GM19240 (cell line): ENCODE measurements around the gene TMEM178A.
"Not testable (repeated sequence)": the region's sequence is repeated elsewhere in the genome, so short reads cannot be mapped to it uniquely, and the experiment has no call there.

ENCODE experiments used
- DNase-seq: peaks from one replicate; pipeline ENCODE4 v3.0.0; 2011; ENCODE audit warnings: low spot score; ENCODE audit not compliant: insufficient read length

The TMEM178A gene

GRCh38 chr2:39665811-39666490 is at the start of gene TMEM178A:
TSS of gene TMEM178A (plus strand) at chr2:39665917. CDS start at chr2:39665975, 58 bp downstream.
- no peak for DNase-seq

- no peak for DNase-seq
Observed at GRCh38 chr2:39618236-39618635, 47.5 kb upstream of the TMEM178A start.

GRCh38 chr2:39618736-39619135 is 47.0 kb upstream of the TMEM178A start:
- no peak for DNase-seq

GRCh38 chr2:39620067-39620466 is 45.6 kb upstream of the TMEM178A start:
- DNase-seq: no peak

- no peak for DNase-seq
Observed at GRCh38 chr2:39621596-39621995, 44.1 kb upstream of the TMEM178A start.

GRCh38 chr2:39622860-39623259 is 42.9 kb upstream of the TMEM178A start:
- DNase-seq: no peak

- no peak for DNase-seq
Observed at GRCh38 chr2:39623917-39624316, 41.8 kb upstream of the TMEM178A start.

- DNase-seq: no peak
Observed at GRCh38 chr2:39625193-39625926, 40.4 kb upstream of the TMEM178A start.

- no peak for DNase-seq
Observed at GRCh38 chr2:39625927-39626270, 39.8 kb upstream of the TMEM178A start.

GRCh38 chr2:39628346-39628745 is 37.4 kb upstream of the TMEM178A start:
- not testable (repeated sequence) for DNase-seq

GRCh38 chr2:39629646-39630045 is 36.1 kb upstream of the TMEM178A start:
- DNase-seq: no peak

- DNase-seq: no peak
Observed at GRCh38 chr2:39631256-39631655, 34.5 kb upstream of the TMEM178A start.

- no peak for DNase-seq
Observed at GRCh38 chr2:39631718-39632117, 34.0 kb upstream of the TMEM178A start.

- DNase-seq: no peak
Observed at GRCh38 chr2:39632876-39633275, 32.8 kb upstream of the TMEM178A start.

- no peak for DNase-seq
Observed at GRCh38 chr2:39636306-39636705, 29.4 kb upstream of the TMEM178A start.

- no peak for DNase-seq
Observed at GRCh38 chr2:39638581-39638980, 27.1 kb upstream of the TMEM178A start.

GRCh38 chr2:39640107-39640506 is 25.6 kb upstream of the TMEM178A start:
- DNase-seq: no peak

GRCh38 chr2:39640681-39641080 is 25.0 kb upstream of the TMEM178A start:
- no peak for DNase-seq

GRCh38 chr2:39641635-39642034 is 24.1 kb upstream of the TMEM178A start:
- DNase-seq: no peak

GRCh38 chr2:39642051-39642718 is 23.5 kb upstream of the TMEM178A start:
- DNase-seq: no peak

GRCh38 chr2:39645826-39646225 is 19.9 kb upstream of the TMEM178A start:
- no peak for DNase-seq

GRCh38 chr2:39646267-39646666 is 19.4 kb upstream of the TMEM178A start:
- no peak for DNase-seq
